ENCODE measurements around the gene BEND7. TPM values are rescaled to one million over a fixed set of nuclear protein-coding genes. Genes with fewer than 3 reads are reported as not detected.
A peak's percentile ranks its signal among the peaks of the same experiment; 100 is the strongest.

BEND7 gene
- total and polyA plus RNA-seq, 2 of the 13 experiments (the other 11 are each of a cell fraction or from before 2014, with no cell fraction given): 14.1 to 17.1 TPM

DNA sequence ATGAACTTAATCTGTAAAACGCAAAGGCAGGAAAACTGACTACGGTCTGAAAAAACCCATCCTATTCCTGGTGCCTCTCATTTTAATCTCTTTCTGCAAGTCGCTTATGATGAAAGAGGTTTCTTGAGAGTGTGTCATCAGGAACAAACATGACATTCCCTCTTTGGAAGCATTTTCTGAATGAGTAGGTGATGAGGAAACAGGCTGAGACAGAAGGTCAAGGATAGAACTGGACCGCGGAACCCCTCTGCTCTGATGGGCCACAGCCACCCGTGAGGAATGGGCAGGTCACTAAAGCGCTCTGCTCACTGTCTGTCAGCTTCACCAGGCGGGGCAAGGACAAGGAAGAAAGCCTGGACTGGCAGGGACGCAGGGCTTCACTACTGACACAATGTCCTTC, 28.6 kb downstream of the BEND7 start (continued):
- TF ChIP-seq, protein P1, sequence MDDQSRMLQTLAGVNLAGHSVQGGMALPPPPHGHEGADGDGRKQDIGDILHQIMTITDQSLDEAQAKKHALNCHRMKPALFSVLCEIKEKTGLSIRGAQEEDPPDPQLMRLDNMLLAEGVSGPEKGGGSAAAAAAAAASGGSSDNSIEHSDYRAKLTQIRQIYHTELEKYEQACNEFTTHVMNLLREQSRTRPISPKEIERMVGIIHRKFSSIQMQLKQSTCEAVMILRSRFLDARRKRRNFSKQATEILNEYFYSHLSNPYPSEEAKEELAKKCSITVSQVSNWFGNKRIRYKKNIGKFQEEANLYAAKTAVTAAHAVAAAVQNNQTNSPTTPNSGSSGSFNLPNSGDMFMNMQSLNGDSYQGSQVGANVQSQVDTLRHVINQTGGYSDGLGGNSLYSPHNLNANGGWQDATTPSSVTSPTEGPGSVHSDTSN (CRISPR knock-in tag; IDR thresholded peaks at IDR 0.05; ENCODE audit: borderline replicate concordance): no peak
- no peak for TF ChIP-seq ZNF260 (CRISPR knock-in tag; IDR thresholded peaks at IDR 0.05; ENCODE audit: borderline replicate concordance, low read depth)
- TF ChIP-seq, protein P2, sequence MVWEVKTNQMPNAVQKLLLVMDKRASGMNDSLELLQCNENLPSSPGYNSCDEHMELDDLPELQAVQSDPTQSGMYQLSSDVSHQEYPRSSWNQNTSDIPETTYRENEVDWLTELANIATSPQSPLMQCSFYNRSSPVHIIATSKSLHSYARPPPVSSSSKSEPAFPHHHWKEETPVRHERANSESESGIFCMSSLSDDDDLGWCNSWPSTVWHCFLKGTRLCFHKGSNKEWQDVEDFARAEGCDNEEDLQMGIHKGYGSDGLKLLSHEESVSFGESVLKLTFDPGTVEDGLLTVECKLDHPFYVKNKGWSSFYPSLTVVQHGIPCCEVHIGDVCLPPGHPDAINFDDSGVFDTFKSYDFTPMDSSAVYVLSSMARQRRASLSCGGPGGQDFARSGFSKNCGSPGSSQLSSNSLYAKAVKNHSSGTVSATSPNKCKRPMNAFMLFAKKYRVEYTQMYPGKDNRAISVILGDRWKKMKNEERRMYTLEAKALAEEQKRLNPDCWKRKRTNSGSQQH (CRISPR knock-in tag; IDR thresholded peaks at IDR 0.05; ENCODE audit: low read depth): no peak
- no peak for TF ChIP-seq TSC22D2 (CRISPR knock-in tag; IDR thresholded peaks at IDR 0.05; ENCODE audit: borderline replicate concordance)
- no peak for TF ChIP-seq ZNF629 (CRISPR knock-in tag; conservative IDR thresholded peaks at IDR 0.05)
- peak; percentile 45; the same call in 1 of the 2 replicates for TF ChIP-seq NR2F2 (IDR thresholded peaks at IDR 0.05; ENCODE audit: borderline replicate concordance, low read depth)
- no peak for TF ChIP-seq ZNF501 (CRISPR knock-in tag; IDR thresholded peaks at IDR 0.05)
- peak; percentile 77; the same call in 1 of the 2 replicates for TF ChIP-seq RXRA (CRISPR knock-in tag; IDR thresholded peaks at IDR 0.05)
- TF ChIP-seq CBX5 (CRISPR knock-in tag; IDR thresholded peaks at IDR 0.05; ENCODE audit: borderline replicate concordance): peak; percentile 36; the same call in 1 of the 2 replicates
- TF ChIP-seq RNF2 (conservative IDR thresholded peaks at IDR 0.05; ENCODE audit: low read depth): no peak
- no peak for TF ChIP-seq SIX4 (CRISPR knock-in tag; IDR thresholded peaks at IDR 0.05)
- peak; percentile 81 for TF ChIP-seq GATAD2A (CRISPR knock-in tag; IDR thresholded peaks at IDR 0.05)
- no peak for TF ChIP-seq ZNF530 (CRISPR knock-in tag; IDR thresholded peaks at IDR 0.05; ENCODE audit: low read depth)
- TF ChIP-seq, protein P3, sequence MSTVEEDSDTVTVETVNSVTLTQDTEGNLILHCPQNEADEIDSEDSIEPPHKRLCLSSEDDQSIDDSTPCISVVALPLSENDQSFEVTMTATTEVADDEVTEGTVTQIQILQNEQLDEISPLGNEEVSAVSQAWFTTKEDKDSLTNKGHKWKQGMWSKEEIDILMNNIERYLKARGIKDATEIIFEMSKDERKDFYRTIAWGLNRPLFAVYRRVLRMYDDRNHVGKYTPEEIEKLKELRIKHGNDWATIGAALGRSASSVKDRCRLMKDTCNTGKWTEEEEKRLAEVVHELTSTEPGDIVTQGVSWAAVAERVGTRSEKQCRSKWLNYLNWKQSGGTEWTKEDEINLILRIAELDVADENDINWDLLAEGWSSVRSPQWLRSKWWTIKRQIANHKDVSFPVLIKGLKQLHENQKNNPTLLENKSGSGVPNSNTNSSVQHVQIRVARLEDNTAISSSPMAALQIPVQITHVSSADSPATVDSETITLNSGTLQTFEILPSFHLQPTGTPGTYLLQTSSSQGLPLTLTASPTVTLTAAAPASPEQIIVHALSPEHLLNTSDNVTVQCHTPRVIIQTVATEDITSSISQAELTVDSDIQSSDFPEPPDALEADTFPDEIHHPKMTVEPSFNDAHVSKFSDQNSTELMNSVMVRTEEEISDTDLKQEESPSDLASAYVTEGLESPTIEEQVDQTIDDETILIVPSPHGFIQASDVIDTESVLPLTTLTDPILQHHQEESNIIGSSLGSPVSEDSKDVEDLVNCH (CRISPR knock-in tag; IDR thresholded peaks at IDR 0.05): no peak
- TF ChIP-seq ZC3H13 (CRISPR knock-in tag; IDR thresholded peaks at IDR 0.05): no peak
- no peak for TF ChIP-seq EZH2 (conservative IDR thresholded peaks at IDR 0.05; ENCODE audit: low read depth, low read length)
- TF ChIP-seq, protein P4, sequence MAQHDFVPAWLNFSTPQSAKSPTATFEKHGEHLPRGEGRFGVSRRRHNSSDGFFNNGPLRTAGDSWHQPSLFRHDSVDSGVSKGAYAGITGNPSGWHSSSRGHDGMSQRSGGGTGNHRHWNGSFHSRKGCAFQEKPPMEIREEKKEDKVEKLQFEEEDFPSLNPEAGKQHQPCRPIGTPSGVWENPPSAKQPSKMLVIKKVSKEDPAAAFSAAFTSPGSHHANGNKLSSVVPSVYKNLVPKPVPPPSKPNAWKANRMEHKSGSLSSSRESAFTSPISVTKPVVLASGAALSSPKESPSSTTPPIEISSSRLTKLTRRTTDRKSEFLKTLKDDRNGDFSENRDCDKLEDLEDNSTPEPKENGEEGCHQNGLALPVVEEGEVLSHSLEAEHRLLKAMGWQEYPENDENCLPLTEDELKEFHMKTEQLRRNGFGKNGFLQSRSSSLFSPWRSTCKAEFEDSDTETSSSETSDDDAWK (CRISPR knock-in tag; IDR thresholded peaks at IDR 0.05): no peak
- TF ChIP-seq RFX1 (IDR thresholded peaks at IDR 0.05): no peak
- no peak for TF ChIP-seq ERF (CRISPR knock-in tag; IDR thresholded peaks at IDR 0.05)
- no peak for TF ChIP-seq MAFK (conservative IDR thresholded peaks at IDR 0.05 in 1 of 2, IDR thresholded peaks at IDR 0.05 in 1 of 2; ENCODE audit: low read length in 2 of 2)
- no peak for TF ChIP-seq HES4 (CRISPR knock-in tag; IDR thresholded peaks at IDR 0.05; ENCODE audit: borderline replicate concordance)
- no peak for TF ChIP-seq IKZF4 (CRISPR knock-in tag; IDR thresholded peaks at IDR 0.05; ENCODE audit: borderline replicate concordance, low read depth, not compliant biosample characterization)
- TF ChIP-seq, protein P5, sequence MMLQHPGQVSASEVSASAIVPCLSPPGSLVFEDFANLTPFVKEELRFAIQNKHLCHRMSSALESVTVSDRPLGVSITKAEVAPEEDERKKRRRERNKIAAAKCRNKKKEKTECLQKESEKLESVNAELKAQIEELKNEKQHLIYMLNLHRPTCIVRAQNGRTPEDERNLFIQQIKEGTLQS (CRISPR knock-in tag; IDR thresholded peaks at IDR 0.05): peak; percentile 92
- TF ChIP-seq POLR2AphosphoS2 (IDR thresholded peaks at IDR 0.05; ENCODE audit: low read depth, low read length): no peak
- TF ChIP-seq TCF7 (IDR thresholded peaks at IDR 0.05; ENCODE audit: low read depth): peak; percentile 65; the same call in 1 of the 2 replicates

All from HepG2 (cell line).